H1 (cell line): Measurements from ENCODE around the gene FBLN2. TPM values are rescaled to one million over a fixed set of nuclear protein-coding genes. Genes with fewer than 3 reads are reported as not detected.

Source experiments
- CHD7 ChIP-seq: fragments of 300-600 bp; sonication (generic); IDR thresholded peaks from 2 replicates; pipeline ENCODE4 v1.7.1; 2012; ENCODE audit warnings: low read length, moderate library complexity, mild to moderate bottlenecking, inconsistent platforms; ENCODE audit not compliant: insufficient replicate concordance
- YY1 ChIP-seq: IDR thresholded peaks from 2 replicates; pipeline ENCODE4 v1.6.1; 2011; ENCODE audit warnings: low read depth, mild to moderate bottlenecking, low read length
- polyA plus RNA-seq, 7 experiments: library from polyadenylated mRNA; depleted of rRNA in 3 of 7; stranded (reverse) in 5 of 7; unstranded in 2 of 7; fragments of >200 nt in 5 of 7; fragments of 200-250 nt in 2 of 7; gene quantifications; 1 replicate in 5 of 7; 2 replicates in 1 of 7; 4 replicates in 1 of 7; pipeline versions ENCODE4 v1.2.1 to v1.2.3, GENCODE V29; 2011 to 2013; ENCODE audit warnings: missing spikeins in 2 of 7, mixed read lengths in 2 of 7
- total RNA-seq: library from RNA; stranded (reverse); fragmentation: NEBNext Ultra II Directional; extraction: Animal tissue kit (Norgen Biotek cat#: 25700); gene quantifications from 2 replicates; pipeline ENCODE4 v1.2.1, GENCODE V29; 2021

FBLN2 gene
- total and polyA plus RNA-seq, 2 of the 8 experiments (the other 6 are each of a cell fraction or from before 2014, with no cell fraction given): 17.4 to 24.2 TPM

GRCh38 chr3:13611221-13611620, 62.3 kb downstream of the FBLN2 start (continued):
- TF ChIP-seq CHD7 (no peak), YY1 (no peak)
- TF ChIP-seq, all 59 proteins: peak for 0
